Sigmoid colon (tissue), 7 donors: ENCODE measurements around the gene LRRN1. TPM values are rescaled to one million over a fixed set of nuclear protein-coding genes. Genes with fewer than 3 reads are reported as not detected.

Experiments used
- DNase-seq: peaks from one replicate; pipeline ENCODE4 v3.0.0-alpha.2; 2019
- H3K27ac ChIP-seq, 4 donors: fragments of 200-600 bp; sonication (generic); one replicate each; pipeline ENCODE4 v1.5.1; 2016 to 2019; ENCODE audit warnings: mild to moderate bottlenecking in 1 of 4
- H3K27me3 ChIP-seq, 3 donors: fragments of 200-600 bp; sonication (generic); one replicate each; pipeline ENCODE4 v1.5.1; 2019; ENCODE audit warnings: mild to moderate bottlenecking in 1 of 3
- H3K36me3 ChIP-seq, 4 donors: fragments of 200-600 bp; sonication (generic); one replicate each; pipeline ENCODE4 v1.5.1; 2016 to 2019
- H3K4me1 ChIP-seq, 4 donors: fragments of 200-600 bp; sonication (generic); one replicate each; pipeline ENCODE4 v1.5.1; 2017 to 2019
- H3K4me3 ChIP-seq, 4 donors: fragments of 200-600 bp; sonication (generic); one replicate each; pipeline ENCODE4 v1.5.1; 2017 to 2019; ENCODE audit warnings: mild to moderate bottlenecking in 2 of 4, moderate library complexity in 1 of 4
- H3K9me3 ChIP-seq, 4 donors: fragments of 200-600 bp in 3 of 4; sonication (generic) in 3 of 4; one replicate each; pipeline versions ENCODE4 v1.5.1 to v1.6.1; 2013 to 2019
- EP300 ChIP-seq, 4 donors: sonication (generic); formaldehyde crosslinking; IDR thresholded peaks; one replicate each; pipeline ENCODE4 v1.6.1; 2017; ENCODE audit warnings: antibody characterized with exemption in 4 of 4
- POLR2A ChIP-seq, 2 donors: fragments of 450-650 bp; IDR thresholded peaks; one replicate each; pipeline ENCODE4 v1.6.1; 2016; ENCODE audit warnings: antibody characterized with exemption in 2 of 2, mild to moderate bottlenecking in 2 of 2, moderate library complexity in 2 of 2
- POLR2AphosphoS5 ChIP-seq, 4 donors: sonication (generic); formaldehyde crosslinking; IDR thresholded peaks; one replicate each; pipeline ENCODE4 v1.6.1; 2017; ENCODE audit warnings: antibody characterized with exemption in 4 of 4
- WGBS, 2 donors: extraction: QIAGEN DNeasy Blood & Tissue Kit; methylation state at CpG; one replicate each; pipeline ENCODE4 v1.1.7; 2013; 5-methylcytosine and 5-hydroxymethylcytosine counted together
- intact Hi-C: fragments of 100-400 bp; cut with DNase I; formaldehyde crosslinking; loops from one replicate; pipeline ENCODE4 v1.15.1; 2023
- polyA plus RNA-seq, 3 donors: library from polyadenylated mRNA; stranded (reverse); fragments of 200-250 nt; gene quantifications; one replicate each; pipeline ENCODE4 v1.2.3, GENCODE V29; 2013
- total RNA-seq, 4 donors: library from RNA; depleted of rRNA; stranded (reverse); fragments of >200 nt; gene quantifications; one replicate each; pipeline ENCODE4 v1.1.0, GENCODE V29; 2016
- TF ChIP-seq, protein P1 (sequence below), 4 experiments: fragments of 450-650 bp in 3 of 4; fragments of 200-600 bp in 1 of 4; IDR thresholded peaks; one replicate each; pipeline ENCODE4 v1.5.1; 2016 to 2019; ENCODE audit warnings: antibody characterized with exemption in 4 of 4, mild to moderate bottlenecking in 3 of 4, moderate library complexity in 2 of 4
- donor health status: healthy with polysubstance abuse.
- donor health status: Bipolar disorder and iron deficiency.
- donor health status: healthy.

The LRRN1 gene
- total and polyA plus RNA-seq, 7 donors: 0.14 to 1.1 (median 0.28) TPM; not detected in 2

DNA sequence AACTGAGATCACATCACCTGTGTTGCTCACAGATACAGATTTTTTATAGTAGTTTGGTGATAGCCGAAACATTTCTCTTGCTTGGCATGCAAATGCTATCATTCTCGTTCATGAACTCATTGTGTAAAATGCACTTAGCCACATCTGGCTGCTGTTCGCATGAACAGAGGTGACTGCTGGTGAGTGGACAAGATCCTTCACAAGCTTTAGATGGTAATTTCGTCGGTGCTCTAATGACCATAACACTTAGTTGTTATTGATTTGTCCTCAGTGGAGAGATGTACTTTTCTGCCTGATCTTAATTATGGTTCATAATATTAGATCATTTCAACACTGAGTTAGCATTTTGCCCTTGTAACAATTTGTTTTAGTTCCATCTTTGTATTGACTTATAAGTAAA lies 13.8 kb downstream of the LRRN1 start:
- no peaks in the 10 kb centered on the region for H3K27me3 ChIP-seq
- WGBS, 2 donors: 92% methylated on average over 5 of the region's 5 CpGs
- intact Hi-C loops: no loop called here

DNA sequence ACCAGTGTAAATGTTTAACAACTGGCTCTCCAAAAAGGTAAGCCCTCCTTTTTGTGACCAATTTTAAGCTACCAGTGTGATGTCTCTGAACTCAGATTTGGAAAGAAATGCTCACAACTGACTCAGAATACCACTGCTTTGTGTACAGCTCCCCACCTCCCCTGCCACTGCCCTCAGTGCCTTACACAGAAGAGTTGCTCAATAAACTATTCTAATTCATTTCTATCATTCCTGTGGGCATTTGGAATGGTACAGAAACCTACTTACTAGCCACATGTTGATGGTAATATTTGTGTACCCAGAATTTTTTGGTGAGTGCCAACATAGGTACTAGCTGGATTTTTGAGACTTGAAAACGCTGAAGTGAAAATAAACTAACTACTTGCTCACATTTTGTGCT lies 16.0 kb downstream of the LRRN1 start:
- TF ChIP-seq POLR2A (IDR thresholded peaks at IDR 0.05) (no peak), EP300 (IDR thresholded peaks at IDR 0.05) (no peak), POLR2AphosphoS5 (IDR thresholded peaks at IDR 0.05) (no peak)
- TF ChIP-seq, protein P1, sequence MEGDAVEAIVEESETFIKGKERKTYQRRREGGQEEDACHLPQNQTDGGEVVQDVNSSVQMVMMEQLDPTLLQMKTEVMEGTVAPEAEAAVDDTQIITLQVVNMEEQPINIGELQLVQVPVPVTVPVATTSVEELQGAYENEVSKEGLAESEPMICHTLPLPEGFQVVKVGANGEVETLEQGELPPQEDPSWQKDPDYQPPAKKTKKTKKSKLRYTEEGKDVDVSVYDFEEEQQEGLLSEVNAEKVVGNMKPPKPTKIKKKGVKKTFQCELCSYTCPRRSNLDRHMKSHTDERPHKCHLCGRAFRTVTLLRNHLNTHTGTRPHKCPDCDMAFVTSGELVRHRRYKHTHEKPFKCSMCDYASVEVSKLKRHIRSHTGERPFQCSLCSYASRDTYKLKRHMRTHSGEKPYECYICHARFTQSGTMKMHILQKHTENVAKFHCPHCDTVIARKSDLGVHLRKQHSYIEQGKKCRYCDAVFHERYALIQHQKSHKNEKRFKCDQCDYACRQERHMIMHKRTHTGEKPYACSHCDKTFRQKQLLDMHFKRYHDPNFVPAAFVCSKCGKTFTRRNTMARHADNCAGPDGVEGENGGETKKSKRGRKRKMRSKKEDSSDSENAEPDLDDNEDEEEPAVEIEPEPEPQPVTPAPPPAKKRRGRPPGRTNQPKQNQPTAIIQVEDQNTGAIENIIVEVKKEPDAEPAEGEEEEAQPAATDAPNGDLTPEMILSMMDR (IDR thresholded peaks at IDR 0.05): no peak
- Histone ChIP-seq H3K4me1 (no peaks in the 10 kb centered on the region), H3K9me3 (no peaks in the 10 kb centered on the region), H3K27ac (no peak overlapping the region), H3K36me3 (no peaks in the 10 kb centered on the region), H3K27me3 (no peaks in the 10 kb centered on the region), H3K4me3 (no peak overlapping the region)
- intact Hi-C loops: no loop called here
- 90 to 95% methylated on average over 1 of the region's 1 CpG for WGBS, 2 donors
- DNase-seq: no peak

More for the DNA sequence above, 13.8 kb downstream of the LRRN1 start:
- Histone ChIP-seq H3K36me3 (no peaks in the 10 kb centered on the region), H3K9me3 (no peaks in the 10 kb centered on the region), H3K4me1 (no peaks in the 10 kb centered on the region), H3K4me3 (no peak overlapping the region), H3K27ac (no peak overlapping the region)
- no peak for DNase-seq
- TF ChIP-seq POLR2AphosphoS5 (IDR thresholded peaks at IDR 0.05) (no peak), POLR2A (IDR thresholded peaks at IDR 0.05) (no peak), EP300 (IDR thresholded peaks at IDR 0.05) (no peak)
- TF ChIP-seq, protein P1 (IDR thresholded peaks at IDR 0.05): no peak

DNA sequence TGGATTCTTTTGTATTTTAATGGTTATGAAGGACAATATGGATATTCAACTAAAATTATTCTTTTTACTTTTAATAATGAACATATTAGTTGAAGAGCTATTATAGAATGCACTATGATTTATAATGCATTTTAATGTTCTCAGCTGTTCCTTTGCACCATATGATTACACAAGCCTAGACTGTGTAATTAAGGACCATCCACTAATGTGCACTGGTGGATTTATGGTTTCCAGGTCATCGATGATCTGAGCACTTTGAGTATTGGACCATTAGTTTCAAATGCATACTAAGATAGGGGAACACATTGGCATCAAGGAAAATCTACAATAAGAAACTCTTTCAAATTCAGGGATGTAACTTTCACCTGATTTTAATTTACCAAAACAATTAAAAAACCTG lies 16.8 kb downstream of the LRRN1 start:
- 95 to 96% methylated on average over 1 of the region's 1 CpG for WGBS, 2 donors
- TF ChIP-seq, protein P1 (IDR thresholded peaks at IDR 0.05): no peak
- no peak for TF ChIP-seq POLR2AphosphoS5 (IDR thresholded peaks at IDR 0.05)
- no peak for TF ChIP-seq EP300 (IDR thresholded peaks at IDR 0.05)
- no peak for TF ChIP-seq POLR2A (IDR thresholded peaks at IDR 0.05)
- intact Hi-C loops: no loop called here
- no peak overlapping the region for H3K4me3 ChIP-seq
- no peaks in the 10 kb centered on the region for H3K9me3 ChIP-seq
- H3K36me3 ChIP-seq: no peaks in the 10 kb centered on the region
- H3K27me3 ChIP-seq: no peaks in the 10 kb centered on the region
- DNase-seq: no peak
- no peak overlapping the region for H3K27ac ChIP-seq
- no peaks in the 10 kb centered on the region for H3K4me1 ChIP-seq

DNA sequence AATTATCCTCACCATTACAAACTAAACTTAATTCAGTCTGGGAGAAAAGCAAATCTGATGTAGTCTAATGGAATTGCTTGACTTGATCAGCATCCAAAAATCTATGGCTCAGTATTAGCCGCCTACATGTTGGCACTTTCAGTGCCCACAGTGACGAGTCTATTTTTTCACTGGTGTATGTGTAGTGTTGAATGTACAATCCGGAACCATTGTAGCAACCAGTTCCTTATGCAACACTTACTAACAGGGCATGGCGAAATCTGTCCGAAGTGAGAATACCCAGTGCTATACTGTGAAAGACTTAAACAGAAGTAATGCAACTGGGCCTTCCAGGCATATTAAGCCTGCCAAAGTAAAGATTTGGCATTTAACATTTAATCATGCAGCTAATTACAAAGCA lies 18.6 kb downstream of the LRRN1 start:
- H3K36me3 ChIP-seq: no peaks in the 10 kb centered on the region
- H3K27me3 ChIP-seq: no peaks in the 10 kb centered on the region
- WGBS, 2 donors: 92 to 96% methylated on average over 5 of the region's 5 CpGs
- no peak overlapping the region for H3K27ac ChIP-seq
- no peak for DNase-seq
- H3K9me3 ChIP-seq: no peaks in the 10 kb centered on the region
- H3K4me1 ChIP-seq: no peaks in the 10 kb centered on the region
- TF ChIP-seq, protein P1 (IDR thresholded peaks at IDR 0.05): no peak
- TF ChIP-seq POLR2A (IDR thresholded peaks at IDR 0.05) (no peak), EP300 (IDR thresholded peaks at IDR 0.05) (no peak), POLR2AphosphoS5 (IDR thresholded peaks at IDR 0.05) (no peak)
- no peak overlapping the region for H3K4me3 ChIP-seq
- intact Hi-C loops: no loop called here

DNA sequence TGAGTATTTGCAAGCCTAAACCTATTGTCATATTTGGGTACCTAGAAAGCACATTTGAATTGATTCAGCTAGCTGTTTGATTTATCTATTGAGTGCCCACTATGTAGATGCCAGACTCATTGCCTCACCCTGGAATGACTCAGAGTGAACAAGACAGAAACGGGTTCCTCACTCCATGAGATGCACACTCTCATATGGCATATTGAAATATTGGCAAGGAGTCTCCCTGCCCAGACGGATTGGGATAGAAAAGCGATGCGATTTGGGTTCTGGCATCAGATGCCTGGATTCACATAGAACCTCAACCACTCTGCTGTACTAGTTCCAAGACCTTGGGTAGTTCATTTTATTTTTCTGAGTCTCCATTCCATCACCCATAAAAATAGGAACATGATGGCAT lies 22.5 kb downstream of the LRRN1 start:
- TF ChIP-seq EP300 (IDR thresholded peaks at IDR 0.05) (no peak), POLR2A (IDR thresholded peaks at IDR 0.05) (no peak), POLR2AphosphoS5 (IDR thresholded peaks at IDR 0.05) (no peak)
- TF ChIP-seq, protein P1 (IDR thresholded peaks at IDR 0.05): no peak
- intact Hi-C loops: no loop called here
- Histone ChIP-seq H3K4me3 (no peak overlapping the region), H3K9me3 (no peaks in the 10 kb centered on the region), H3K27me3 (no peaks in the 10 kb centered on the region), H3K36me3 (no peaks in the 10 kb centered on the region), H3K4me1 (no peaks in the 10 kb centered on the region), H3K27ac (no peak overlapping the region)
- DNase-seq: no peak
- WGBS, 2 donors: 87 to 89% methylated on average over 4 of the region's 4 CpGs
